OCI-LY1 (cell line): ENCODE results near the gene SERPINB8.

Experiments
- H2AFZ ChIP-seq: fragments of 200-600 bp; sonication (generic), shearing (Covaris generic); 2 replicates; pipeline ENCODE4 v1.6.0; 2014; ENCODE audit warnings: antibody characterized with exemption, mild to moderate bottlenecking, low read length
- H3F3A ChIP-seq: fragments of 200-600 bp; sonication (generic), shearing (Covaris generic); 2 replicates; pipeline ENCODE4 v1.6.0; 2014; ENCODE audit warnings: mild to moderate bottlenecking, antibody characterized with exemption, low read length, moderate library complexity; ENCODE audit not compliant: insufficient read depth
- H3K27ac ChIP-seq: fragments of 200-600 bp; sonication (generic); 2 replicates; pipeline ENCODE4 v1.5.1; 2014; ENCODE audit warnings: low read length, mixed run types, mild to moderate bottlenecking, low read depth; ENCODE audit not compliant: poor library complexity, severe bottlenecking
- H3K27me3 ChIP-seq: fragments of 200-600 bp; sonication (generic); 2 replicates; pipeline ENCODE4 v1.6.0; 2014; ENCODE audit warnings: antibody characterized with exemption, mild to moderate bottlenecking, low read length, moderate library complexity; ENCODE audit not compliant: insufficient read depth
- H3K36me3 ChIP-seq: fragments of 200-600 bp; sonication (generic); 2 replicates; pipeline ENCODE4 v1.6.1; 2014; ENCODE audit warnings: mild to moderate bottlenecking, antibody characterized with exemption, low read length, moderate library complexity, mixed read lengths; ENCODE audit not compliant: insufficient read depth
- H3K4me1 ChIP-seq: fragments of 200-600 bp; sonication (generic); 2 replicates; pipeline ENCODE4 v1.5.1; 2014; ENCODE audit warnings: mild to moderate bottlenecking, low read length, moderate library complexity; ENCODE audit not compliant: insufficient read depth, severe bottlenecking
- H3K4me2 ChIP-seq: fragments of 200-600 bp; sonication (generic), shearing (Covaris generic); 2 replicates; pipeline ENCODE4 v1.6.1; 2014; ENCODE audit warnings: low read length
- H3K4me3 ChIP-seq: fragments of 200-600 bp; sonication (generic); 2 replicates; pipeline ENCODE4 v1.5.1; 2014; ENCODE audit warnings: low read length, low read depth, mild to moderate bottlenecking, mixed read lengths; ENCODE audit not compliant: poor library complexity, severe bottlenecking
- H3K79me2 ChIP-seq: fragments of 200-600 bp; shearing (Covaris generic); 2 replicates; pipeline ENCODE4 v1.6.1; 2016; ENCODE audit warnings: mixed run types, low read length, mixed read lengths; ENCODE audit not compliant: insufficient read depth
- H3K9ac ChIP-seq: fragments of 200-600 bp; sonication (generic), shearing (Covaris generic); 2 replicates; pipeline ENCODE4 v1.6.1; 2014; ENCODE audit warnings: mild to moderate bottlenecking, low read length, mixed read lengths
- H3K9me2 ChIP-seq: fragments of 200-600 bp; sonication (generic), shearing (Covaris generic); 2 replicates; pipeline ENCODE4 v1.6.1; 2014; ENCODE audit warnings: low read depth, mild to moderate bottlenecking, low read length, mixed read lengths
- H3K9me3 ChIP-seq: fragments of 200-600 bp; shearing (Covaris generic); 2 replicates; pipeline ENCODE4 v1.6.1; 2014; ENCODE audit warnings: low read length, mixed read lengths
- H4K20me1 ChIP-seq: fragments of 200-600 bp; sonication (generic), shearing (Covaris generic); 2 replicates; pipeline ENCODE4 v1.6.0; 2016; ENCODE audit warnings: mild to moderate bottlenecking, low read length; ENCODE audit not compliant: insufficient read depth
- EZH2 ChIP-seq: fragments of 200-600 bp; sonication (generic), shearing (Covaris generic); IDR thresholded peaks from 2 replicates; pipeline ENCODE4 v1.8.0; 2017; ENCODE audit warnings: borderline replicate concordance, mixed run types, mild to moderate bottlenecking, antibody characterized with exemption, low read length, moderate library complexity, mixed read lengths
- TF ChIP-seq, protein P1 (sequence below): fragments of 200-600 bp; sonication (generic), shearing (Covaris generic); IDR thresholded peaks from 2 replicates; pipeline ENCODE4 v1.5.1; 2017; ENCODE audit warnings: mild to moderate bottlenecking, antibody characterized with exemption, low read length, moderate library complexity, mixed read lengths

The SERPINB8 gene

DNA sequence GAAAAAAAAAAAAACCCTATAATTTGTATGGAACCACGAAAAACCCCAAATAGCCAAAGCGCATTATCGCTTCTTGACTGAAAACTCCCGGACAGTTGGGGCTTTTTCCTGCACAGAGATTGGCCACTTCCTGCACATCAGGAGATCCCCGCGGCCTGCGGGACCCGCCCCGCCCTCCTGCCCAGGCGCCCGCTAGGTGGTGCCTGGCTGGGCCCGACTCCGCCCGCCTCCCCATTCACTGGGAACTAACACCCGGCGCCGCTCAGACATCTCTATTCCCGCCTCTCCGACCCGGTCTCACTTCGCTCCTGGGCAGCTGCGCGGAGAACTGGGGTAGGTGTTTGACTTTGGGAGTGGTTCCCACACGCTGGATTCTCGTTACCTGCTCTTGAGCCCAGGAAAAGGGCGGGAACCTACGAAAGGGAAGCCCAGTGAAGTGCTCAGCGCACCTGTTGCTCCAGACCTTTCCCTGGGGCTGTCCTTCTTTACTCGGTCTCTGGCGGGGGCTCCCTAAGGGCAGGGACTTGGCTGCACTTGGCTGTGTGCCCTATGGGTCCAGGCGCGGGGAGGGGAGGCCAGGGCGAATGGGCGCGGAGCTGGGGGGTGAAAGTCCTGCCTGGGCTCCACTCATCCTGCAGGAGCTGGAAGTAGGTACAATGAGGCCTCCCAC, 20.7 kb upstream of the SERPINB8 start, which contains the start of gene HMSD:
TSS of gene HMSD (plus strand) at position 234 of the 670 bp plus-strand sequence. CDS start 4,155 bp downstream, outside the sequence.
- no peaks in the 10 kb centered on the region for H3K27me3 ChIP-seq
- H3K4me3 ChIP-seq: no peak within 1 kb of the TSS
- no peaks in the 10 kb centered on the region for H3K79me2 ChIP-seq
- no peaks in the 10 kb centered on the region for H3K36me3 ChIP-seq
- no peak within 1 kb of the TSS for H3K4me2 ChIP-seq
- H3K27ac ChIP-seq: no peak within 1 kb of the TSS
- H3F3A ChIP-seq: no peaks in the 10 kb centered on the region
- H2AFZ ChIP-seq: no peak within 1 kb of the TSS
- no peaks in the 10 kb centered on the region for H3K9me2 ChIP-seq
- no peaks in the 10 kb centered on the region for H4K20me1 ChIP-seq
- TF ChIP-seq, protein P1, sequence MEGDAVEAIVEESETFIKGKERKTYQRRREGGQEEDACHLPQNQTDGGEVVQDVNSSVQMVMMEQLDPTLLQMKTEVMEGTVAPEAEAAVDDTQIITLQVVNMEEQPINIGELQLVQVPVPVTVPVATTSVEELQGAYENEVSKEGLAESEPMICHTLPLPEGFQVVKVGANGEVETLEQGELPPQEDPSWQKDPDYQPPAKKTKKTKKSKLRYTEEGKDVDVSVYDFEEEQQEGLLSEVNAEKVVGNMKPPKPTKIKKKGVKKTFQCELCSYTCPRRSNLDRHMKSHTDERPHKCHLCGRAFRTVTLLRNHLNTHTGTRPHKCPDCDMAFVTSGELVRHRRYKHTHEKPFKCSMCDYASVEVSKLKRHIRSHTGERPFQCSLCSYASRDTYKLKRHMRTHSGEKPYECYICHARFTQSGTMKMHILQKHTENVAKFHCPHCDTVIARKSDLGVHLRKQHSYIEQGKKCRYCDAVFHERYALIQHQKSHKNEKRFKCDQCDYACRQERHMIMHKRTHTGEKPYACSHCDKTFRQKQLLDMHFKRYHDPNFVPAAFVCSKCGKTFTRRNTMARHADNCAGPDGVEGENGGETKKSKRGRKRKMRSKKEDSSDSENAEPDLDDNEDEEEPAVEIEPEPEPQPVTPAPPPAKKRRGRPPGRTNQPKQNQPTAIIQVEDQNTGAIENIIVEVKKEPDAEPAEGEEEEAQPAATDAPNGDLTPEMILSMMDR: no peak
- no peak for TF ChIP-seq EZH2
- no peaks in the 10 kb centered on the region for H3K4me1 ChIP-seq
- H3K9me3 ChIP-seq: no peaks in the 10 kb centered on the region
- no peak within 1 kb of the TSS for H3K9ac ChIP-seq

DNA sequence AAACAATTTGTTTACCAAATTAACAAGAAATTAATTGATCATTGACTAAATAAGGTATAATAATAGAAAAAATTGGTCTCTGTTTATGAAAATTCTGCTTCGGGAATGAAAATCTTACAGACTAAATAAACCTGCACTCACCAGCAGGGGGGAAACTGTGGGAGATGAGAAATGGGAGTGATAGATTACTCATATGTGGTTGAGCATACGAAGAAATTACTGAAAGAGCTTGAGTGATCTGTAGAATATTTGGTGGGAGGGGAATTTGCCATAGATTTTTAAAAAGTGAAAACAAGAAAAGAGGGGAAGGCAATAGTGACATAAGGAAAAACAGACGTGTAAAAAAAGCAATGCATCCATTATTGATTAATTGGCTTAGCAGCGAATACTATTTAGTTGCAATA, 18.6 kb upstream of the SERPINB8 start:
- Histone ChIP-seq H2AFZ (no peak overlapping the region), H3K4me3 (no peak overlapping the region), H3K27ac (no peak overlapping the region), H3K79me2 (no peaks in the 10 kb centered on the region), H3K9ac (no peak overlapping the region), H4K20me1 (no peaks in the 10 kb centered on the region), H3K9me2 (no peaks in the 10 kb centered on the region), H3K36me3 (no peaks in the 10 kb centered on the region), H3K4me2 (no peak overlapping the region), H3K4me1 (no peaks in the 10 kb centered on the region), H3K27me3 (no peaks in the 10 kb centered on the region), H3F3A (no peaks in the 10 kb centered on the region), H3K9me3 (no peaks in the 10 kb centered on the region)
- TF ChIP-seq EZH2: no peak

DNA sequence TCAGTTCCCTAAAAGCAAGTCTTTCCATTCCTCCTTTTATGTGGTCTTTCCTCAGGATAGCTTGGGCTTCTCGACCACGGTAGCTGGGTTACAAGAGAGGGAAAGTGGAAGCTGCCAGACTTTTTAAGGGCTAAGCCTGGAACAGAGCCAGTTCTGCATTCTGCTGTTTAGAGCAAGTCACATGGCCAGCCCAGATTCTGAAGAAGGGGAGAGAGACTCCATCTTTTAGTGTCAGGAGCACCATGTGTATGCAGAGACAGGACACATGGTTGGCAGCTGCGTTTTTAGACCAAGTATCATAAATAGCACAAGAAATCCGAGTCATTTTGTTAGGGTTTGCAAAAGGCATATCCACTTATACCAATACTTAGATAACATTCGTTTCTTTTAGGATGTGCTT, 16.1 kb upstream of the SERPINB8 start:
- Histone ChIP-seq H3K79me2 (no peaks in the 10 kb centered on the region), H3K4me2 (no peak overlapping the region)
- TF ChIP-seq, protein P1: no peak
- TF ChIP-seq EZH2: no peak

DNA sequence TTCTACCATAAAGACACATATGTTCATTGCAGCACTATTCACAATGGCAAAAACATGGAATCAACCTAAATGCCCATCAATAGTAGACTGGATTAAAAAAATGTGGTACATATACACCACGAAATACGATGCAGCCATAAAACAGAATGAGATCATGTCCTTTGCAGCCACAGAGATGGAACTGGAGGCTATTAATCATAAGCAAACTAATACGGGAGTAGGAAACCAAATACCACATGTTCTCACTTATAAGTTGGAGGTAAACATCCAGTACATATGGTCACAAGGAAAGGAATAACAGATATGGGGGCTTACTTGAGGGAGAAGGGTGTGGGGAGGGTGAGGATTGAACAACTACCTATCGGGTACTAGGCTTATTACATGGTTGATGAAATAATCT, 13.1 kb upstream of the SERPINB8 start:
- Histone ChIP-seq H3K9me2 (no peaks in the 10 kb centered on the region), H3K79me2 (no peaks in the 10 kb centered on the region), H4K20me1 (no peaks in the 10 kb centered on the region), H3K4me3 (no peak overlapping the region), H3K4me1 (no peaks in the 10 kb centered on the region), H3K9me3 (no peaks in the 10 kb centered on the region), H3K27me3 (no peaks in the 10 kb centered on the region), H3K27ac (no peak overlapping the region), H2AFZ (no peak overlapping the region), H3K4me2 (no peak overlapping the region), H3K9ac (no peak overlapping the region), H3K36me3 (no peaks in the 10 kb centered on the region), H3F3A (no peaks in the 10 kb centered on the region)
- TF ChIP-seq, protein P1: no peak
- TF ChIP-seq EZH2: no peak

More for the DNA sequence above, 16.1 kb upstream of the SERPINB8 start:
- H3K9ac ChIP-seq: no peak overlapping the region
- H4K20me1 ChIP-seq: no peaks in the 10 kb centered on the region
- no peak overlapping the region for H2AFZ ChIP-seq
- H3K4me3 ChIP-seq: no peak overlapping the region
- no peaks in the 10 kb centered on the region for H3K4me1 ChIP-seq
- no peaks in the 10 kb centered on the region for H3F3A ChIP-seq
- H3K9me2 ChIP-seq: no peaks in the 10 kb centered on the region
- H3K27ac ChIP-seq: no peak overlapping the region
- no peaks in the 10 kb centered on the region for H3K9me3 ChIP-seq
- no peaks in the 10 kb centered on the region for H3K27me3 ChIP-seq
- no peaks in the 10 kb centered on the region for H3K36me3 ChIP-seq
